K562 treated with DMSO at 1 percent for 12 hours (cell line): ENCODE results near the gene STARD5. TPM values are rescaled to one million over a fixed set of nuclear protein-coding genes. Genes with fewer than 3 reads are reported as not detected.

Experiments
- total RNA-seq: library from RNA; unstranded; fragments of 300-600 nt; gene quantifications from 2 replicates; pipeline ENCODE4 v1.2.3, GENCODE V29; 2022; ENCODE audit not compliant: insufficient read depth

STARD5 gene
- total RNA-seq = 3.6 and 4.1 TPM in 2 replicates

GRCh38 chr15:81323944-81324881 is at the start of gene STARD5:
Gene STARD5 (minus strand): TSS chr15:81324141. CDS start chr15:81324099, 42 bp downstream.

Other genes starting within 250 kb of the STARD5 start
- gene CFAP161, start 189.9 kb downstream of the STARD5 start, total RNA-seq = 4.8 TPM in 1 of 2 replicates, not detected in the other
- gene IL16, start 127.3 kb downstream of the STARD5 start, total RNA-seq = 1.8 and 5.7 TPM in 2 replicates
- gene TMC3, start 50.1 kb upstream of the STARD5 start, total RNA-seq = 0.12 TPM in 1 of 2 replicates, not detected in the other